NCI-H1092 treated with DMSO at 0.1 percent for 48 hours (cell line): ENCODE results near the gene DHCR7.

Experiments
- DNase-seq: peaks from one replicate; lab custom pipeline; 2025; lab: John Stamatoyannopoulos, UW

Gene DHCR7

DNA sequence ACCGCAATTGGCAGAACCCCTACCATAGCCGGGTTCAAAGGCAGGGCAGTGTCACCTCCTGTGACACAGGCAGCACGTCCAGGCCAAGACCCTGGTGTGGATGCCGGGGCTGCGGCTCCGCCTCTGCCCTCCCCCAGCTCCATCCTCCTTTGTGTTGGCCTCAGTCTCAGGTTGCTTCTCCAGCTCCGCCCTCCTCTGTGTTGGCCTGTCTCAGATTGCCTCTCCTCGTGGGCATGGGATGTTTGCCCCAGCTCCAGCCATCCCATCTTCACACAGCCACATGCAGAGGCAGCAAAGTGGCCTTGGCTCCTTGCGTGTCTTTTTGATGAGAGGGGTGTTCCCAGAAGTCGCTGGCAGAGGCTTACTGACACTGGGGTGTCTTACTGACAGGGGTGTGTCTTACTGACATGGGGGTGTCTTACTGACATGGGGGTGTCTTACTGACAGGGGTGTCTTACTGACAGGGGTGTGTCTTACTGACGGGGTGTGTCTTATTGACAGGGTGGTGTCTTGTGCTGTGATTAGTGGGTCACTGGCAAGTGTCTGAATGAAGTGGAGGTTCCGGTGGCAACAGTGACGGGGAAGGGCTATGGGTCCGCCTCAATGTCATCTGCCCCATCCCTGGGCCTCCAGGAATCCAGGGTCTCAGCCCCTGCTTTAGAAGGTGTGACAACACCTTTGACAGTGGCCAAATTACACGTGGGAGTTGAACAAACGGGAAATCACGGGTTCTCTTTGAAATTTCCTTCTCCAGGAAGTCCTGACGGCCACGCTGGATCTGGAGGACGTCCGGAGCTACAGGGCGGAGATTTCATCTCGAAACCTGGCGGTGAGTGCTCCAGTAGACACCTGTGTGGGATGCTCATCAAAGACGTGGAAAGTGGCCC, 29.7 kb upstream of the DHCR7 start:
- no peak for DNase-seq

DNA sequence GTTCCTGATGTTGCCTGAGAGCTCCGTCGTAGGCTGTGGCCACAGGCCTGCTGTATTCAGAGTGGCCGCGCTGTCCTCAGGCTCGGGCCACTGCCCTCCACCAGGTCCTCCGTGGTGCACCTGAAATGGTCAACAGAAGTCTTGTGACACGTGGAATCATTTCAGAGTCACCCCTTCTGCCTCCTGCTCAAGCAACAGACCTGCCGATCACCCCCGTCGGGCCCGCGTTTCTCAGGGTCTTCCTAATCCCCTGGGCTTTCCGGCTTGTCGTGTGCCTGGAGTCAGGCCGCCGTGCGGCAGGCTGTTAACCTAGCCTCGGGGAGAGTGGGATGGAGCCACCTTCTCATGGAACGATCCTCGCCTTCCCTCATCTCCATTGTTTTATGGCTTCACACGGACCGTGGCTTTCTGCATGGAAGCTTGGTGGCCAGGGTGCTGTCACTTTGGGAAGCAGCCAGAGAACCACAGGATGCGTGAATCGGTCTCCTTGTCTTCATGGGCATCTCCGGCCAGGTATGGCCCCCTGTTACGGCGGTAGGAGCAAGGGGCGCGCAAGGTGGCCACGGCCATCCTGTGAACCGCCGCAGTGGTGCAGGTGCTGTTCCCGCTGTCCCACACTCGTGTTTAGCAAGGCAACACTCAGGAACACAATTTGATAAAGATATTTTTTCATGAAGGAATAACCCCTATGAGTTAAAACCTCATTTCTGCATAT, 28.9 kb upstream of the DHCR7 start:
- no peak for DNase-seq

DNA sequence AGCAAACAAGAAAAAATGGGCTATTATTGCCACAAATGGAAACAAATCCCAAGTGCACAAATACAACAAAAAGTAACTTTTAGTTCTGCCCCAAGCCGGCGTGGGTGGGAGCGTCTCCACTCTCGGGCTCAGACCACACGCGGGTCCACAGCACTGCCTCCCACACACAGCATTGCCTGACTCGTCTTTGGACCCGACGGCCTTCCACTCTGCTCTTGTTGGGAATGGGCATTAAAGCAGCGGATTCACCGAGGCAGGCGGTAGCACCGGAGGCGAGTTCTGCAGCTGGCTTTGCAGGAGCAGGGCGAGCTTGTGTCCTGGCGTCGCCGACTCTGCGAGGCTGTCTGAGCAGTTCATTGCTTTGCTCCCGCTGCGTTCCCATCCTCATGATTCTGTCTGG, 27.8 kb upstream of the DHCR7 start:
- DNase-seq, result no peak

DNA sequence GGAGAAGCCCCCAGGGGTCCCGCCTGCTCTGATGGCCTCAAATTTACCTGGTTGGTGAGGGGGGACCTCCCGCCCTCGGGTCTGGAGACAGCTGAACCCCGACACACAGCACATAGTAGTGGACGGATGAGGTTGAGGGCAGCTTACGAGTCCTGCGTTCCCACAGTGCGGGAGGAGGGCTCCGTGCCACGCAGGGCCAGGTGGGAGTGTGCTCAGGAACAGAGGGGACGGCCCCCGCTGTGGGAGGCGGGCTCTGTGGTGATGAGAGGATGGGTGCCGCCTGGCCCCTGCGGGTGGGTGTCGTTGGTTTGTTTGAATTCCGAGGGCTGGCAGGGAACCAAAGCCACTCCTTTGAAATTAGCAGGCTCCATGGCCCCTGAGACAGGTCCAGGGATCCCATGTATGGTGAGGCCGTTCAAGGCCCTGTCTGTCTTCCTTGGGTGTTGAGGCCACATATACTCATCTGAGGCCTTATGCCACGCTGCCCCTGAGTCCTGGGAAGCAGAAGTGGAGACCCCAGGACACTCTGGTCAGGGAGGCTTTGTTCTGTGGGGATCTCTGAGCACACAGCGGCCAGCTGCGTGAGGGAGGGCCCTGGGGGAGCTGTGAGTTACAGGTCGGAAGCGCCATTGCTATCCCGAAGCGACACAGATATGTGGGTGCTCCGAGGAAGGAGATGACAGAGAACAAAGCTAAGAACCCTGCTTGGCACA, 26.7 kb upstream of the DHCR7 start:
- DNase-seq, result no peak

DNA sequence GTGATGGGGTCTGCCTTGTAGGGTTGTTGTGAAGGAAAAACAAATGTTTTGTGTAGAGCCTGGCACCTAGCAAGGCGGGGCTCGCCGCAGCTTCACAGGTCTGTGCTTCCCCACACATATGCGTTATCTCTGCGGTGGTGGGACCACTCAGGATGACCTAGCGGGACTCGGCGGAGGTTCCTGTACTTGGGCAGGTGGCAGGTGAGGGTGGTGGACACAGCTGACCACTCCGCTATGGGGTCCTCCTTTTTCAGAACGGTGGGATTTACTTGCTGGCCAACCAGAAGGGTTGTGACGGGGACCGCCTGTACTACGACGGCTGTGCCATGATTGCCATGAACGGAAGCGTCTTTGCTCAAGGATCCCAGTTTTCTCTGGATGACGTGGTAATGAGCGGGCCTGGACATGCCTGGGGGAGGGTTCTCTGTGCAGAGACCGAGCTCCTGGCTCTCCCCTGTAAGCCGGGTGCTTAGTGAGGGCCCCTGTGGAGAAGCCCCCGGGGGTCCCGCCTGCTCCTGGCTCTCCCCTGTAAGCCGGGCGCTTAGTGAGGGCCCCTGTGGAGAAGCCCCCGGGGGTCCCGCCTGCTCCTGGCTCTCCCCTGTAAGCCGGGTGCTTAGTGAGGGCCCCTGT, 26.1 kb upstream of the DHCR7 start:
- DNase-seq, result no peak

DNA sequence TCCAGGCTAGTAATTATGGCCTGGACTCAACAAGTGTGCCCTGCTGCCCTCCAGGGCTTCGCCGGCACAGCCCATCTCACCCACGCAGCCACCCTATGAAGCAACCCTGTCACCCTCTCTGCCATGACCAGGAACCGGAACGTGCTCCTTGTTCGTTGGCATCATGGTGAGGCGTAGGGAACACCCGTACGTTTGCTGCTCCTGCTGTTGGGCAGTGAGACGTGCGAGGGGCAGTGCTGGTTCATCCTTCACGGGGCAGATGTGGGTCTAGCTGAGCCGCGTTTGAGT, 25.5 kb upstream of the DHCR7 start:
- no peak for DNase-seq

DNA sequence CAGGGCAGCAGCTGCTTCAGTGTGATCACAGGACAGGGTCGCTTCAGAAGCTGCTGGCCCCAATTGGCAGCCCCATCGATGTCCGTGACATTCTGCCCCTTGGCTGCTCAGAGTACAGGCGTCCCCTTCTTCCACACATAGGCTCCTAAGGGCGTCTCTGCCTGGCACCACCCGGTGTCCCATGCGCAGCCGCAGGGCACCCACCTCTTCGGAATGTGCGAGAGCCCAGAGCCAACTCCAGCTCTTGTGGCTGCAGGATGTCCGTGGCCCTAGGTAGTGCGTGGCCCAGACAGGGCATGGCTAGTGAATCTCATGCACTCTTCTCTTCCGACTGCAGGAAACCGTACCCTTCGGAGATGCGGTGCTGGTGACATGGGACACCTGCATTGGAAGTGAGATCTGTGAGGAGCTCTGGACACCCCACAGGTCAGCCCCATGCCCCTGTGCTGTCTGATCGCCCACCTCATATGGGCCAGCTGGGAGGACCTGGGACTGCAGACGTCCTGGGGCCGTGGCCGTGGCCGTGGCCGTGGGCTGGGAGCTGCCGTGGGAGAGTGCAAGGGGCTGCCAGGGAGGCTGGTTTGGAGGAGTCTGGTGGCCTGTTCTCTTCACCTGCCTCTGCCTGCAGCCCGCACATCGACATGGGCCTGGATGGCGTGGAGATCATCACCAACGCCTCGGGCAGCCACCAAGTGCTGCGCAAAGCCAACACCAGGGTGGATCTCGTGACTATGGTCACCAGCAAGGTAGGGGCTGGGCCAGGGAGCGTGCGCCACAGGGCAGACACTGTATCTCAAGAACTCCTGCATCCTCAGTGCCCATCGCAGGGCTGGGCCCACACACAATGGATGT, 25.0 kb upstream of the DHCR7 start:
- DNase-seq, result no peak

DNA sequence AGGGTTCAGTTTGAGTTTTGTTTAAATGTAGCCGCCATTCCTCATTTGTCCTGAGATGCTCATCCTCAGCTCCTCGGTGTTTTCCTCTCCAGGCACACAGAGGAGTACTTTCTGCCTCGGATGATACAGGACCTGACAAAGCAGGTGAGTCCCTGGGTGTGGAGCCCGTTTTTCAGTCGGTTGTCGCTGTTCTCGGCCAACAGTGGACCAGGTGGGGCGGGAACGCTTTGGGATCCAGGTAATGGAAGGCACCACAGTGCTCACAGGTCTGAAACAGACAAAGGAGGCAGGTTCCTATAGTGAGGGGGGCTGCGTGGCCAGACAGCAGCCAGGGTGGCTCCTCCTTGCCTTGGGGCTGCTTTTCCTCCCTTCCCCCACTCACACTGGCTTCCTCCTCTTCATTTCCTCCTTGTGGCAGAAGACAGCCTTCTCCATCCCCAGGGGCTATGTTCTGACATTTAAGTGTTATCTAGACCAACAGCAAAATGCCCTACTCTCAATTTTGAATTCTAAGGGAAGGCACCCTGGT, 24.2 kb upstream of the DHCR7 start:
- DNase-seq, result no peak

DNA sequence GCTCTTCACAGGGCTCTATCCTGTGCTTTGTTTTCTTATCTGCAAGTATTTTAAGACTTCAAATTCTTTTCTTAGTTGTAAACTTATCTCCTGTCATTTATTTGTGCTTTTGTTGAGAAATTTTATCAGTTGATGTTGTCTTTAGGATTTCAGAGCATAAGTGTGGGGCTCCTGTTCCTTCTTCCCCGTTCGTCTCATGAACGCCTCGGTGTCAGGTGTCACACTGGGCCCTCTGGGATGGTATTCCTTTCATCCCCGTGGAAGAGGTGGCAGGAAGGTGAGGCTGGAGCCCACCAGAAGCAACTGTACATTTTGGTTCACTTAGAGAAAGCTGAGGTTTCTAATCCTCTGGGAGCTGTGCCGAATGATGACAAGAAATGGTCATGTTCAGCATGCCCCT, 22.8 kb upstream of the DHCR7 start:
- DNase-seq, result no peak

DNA sequence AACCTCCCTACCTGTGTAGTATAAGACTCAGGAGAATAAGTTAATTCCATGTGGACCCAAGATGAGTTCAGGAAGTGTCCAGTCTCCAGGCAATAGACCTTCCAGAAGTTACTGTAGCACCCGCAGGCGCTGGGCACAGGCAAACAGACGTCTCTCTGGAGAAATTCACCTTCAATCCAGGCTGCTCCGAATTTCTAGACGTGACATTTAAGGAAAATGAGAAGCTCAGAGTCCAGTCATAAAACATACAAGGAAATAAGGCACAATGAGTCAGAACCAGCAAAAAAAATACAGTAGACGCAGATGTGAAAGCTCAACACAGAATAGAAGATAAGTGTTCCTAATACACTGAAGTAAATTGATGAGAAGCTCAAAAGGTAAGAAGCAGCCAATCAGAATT, 19.0 kb upstream of the DHCR7 start:
- no peak for DNase-seq

DNA sequence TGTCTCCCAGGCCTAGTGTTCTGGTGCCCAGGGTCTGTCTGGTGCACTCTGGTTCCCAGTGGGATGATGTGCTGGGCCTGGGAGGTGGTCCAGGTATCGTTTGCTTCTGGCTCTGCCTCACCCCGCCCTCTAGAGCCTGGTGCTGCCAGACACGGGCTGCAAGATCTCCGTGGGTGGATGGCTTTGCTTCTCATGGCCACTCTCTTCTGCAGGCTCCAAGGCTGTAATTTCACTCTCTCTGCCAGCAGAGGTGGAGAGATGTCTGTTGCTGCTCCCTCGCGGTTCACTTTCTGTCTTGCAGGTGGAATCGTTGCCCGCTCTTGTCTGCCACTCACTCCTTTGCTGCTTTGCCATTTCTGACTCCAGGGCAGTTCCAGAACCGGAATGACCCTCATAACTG, 18.2 kb upstream of the DHCR7 start:
- DNase-seq, result no peak

DNA sequence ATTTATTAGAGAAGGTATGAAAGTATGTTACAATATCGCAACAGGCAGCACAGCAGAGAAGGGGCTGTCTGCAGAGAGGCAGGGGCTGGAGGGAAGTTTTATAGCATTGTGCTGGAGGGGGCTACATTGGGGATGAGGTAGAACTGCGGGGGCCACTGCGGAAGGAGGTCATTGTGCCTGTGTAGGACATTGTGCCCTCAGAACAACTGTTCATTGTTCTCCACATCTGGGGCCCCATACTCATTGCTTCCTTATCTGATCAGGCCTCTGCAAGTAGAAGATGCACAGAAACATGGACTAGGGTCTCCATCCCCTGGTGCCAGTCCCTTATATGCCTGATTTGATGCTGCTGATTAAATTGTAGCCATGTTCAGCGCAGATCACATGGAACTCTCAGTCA, 16.9 kb upstream of the DHCR7 start:
- no peak for DNase-seq

DNA sequence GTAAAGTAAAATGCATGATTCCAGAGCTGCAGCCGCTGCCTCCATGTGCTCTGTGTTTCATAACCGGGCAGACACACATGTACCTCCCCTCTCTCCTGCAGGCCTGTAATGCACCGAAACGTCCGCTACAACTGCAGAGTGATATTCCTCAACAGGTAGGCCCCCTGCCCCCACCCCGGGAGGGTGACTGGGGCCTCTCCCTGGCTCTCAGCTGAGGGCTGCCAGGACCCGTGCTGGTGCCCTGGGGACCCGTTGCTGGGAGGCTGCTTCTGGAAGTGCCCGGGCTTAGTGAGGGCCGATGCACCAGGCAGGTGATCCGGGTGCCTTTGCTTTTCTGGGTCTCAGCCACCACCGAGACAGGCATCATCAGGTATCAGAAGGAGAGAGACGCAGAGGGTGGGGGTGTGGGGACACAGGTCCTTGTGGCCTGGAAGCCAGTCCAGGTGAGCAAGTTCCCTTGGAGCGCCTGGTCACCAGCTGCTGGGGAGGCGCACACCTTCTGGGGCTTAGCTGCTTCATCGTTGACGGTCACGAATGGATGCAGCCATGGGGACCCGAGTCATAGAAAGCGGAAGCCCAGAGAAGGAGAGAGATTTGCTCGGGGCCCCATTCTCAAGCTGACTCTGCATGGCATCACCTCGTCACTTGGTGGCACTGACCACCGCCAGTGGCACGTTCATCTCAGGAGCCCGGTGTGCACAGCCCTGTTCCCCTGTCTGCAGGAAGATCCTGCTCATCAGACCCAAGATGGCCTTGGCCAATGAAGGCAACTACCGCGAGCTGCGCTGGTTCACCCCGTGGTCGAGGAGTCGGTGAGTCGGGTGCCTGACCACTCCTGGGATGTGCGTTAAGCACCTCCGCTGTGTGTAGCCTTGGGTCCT, 15.4 kb upstream of the DHCR7 start:
- DNase-seq, result no peak

DNA sequence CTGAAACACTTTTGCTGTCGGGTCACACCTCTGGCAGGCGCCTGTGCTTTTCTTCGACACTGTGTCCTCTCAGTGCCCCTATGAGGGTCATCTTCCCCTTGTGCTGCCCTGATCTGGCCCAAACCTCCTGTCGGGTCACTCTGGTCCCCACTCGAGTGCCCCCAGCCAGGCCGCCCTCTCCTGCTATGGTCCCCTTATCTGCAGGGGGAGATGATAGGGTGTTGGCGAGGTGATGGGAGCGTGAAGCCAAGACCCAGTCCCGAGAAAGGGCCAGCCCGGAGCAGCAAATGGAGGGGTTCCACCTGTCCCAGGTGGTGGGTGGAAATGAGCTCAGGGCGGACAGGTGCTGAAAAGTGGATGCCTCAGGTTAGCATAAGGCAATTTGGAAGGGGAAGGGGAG, 14.5 kb upstream of the DHCR7 start:
- no peak for DNase-seq

DNA sequence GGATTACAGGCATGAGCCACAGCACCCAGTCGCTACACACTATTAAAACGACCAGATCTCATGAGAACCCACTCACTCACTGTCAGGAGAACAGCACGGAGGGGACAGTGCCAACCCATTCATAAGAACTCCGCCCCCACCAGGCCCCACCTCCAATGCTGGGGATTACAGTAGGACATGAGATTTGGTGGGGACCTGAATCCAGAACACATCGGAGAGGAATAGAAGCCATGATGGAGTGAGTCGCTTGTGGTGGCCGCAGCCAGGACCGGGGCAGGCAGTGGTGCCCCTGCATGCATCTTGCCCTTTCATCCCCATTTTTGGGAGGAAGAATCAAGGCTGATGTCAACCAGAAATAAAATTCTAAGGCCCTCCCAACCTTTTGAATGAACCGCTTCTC, 13.5 kb upstream of the DHCR7 start:
- DNase-seq, result no peak

DNA sequence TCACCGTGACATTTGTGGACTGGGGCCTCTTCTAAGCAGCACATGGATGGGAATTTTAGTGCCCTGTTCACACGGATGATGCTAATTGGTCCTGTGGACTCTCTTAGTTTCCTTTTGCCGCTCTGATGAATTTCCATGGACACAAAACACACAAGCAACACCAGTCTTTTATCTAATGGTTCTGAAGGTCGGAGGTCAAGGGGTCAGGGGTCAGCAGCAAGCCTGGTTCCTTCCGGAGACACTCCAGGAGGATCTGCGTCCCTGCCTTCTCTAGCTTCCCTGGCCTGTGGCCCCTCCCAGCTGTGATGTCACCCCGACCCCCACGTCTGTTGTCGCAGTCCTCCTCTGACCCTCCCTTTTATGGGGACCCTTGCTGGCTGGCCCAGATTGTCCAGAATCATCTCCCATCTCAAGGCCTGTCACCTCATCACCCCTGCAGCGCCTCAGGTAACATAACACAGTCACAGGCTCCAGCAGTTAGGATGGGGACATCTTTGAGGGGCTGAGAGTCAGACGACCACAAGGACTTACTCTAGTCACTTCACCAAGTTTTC, 11.7 kb upstream of the DHCR7 start:
- DNase-seq, result no peak

DNA sequence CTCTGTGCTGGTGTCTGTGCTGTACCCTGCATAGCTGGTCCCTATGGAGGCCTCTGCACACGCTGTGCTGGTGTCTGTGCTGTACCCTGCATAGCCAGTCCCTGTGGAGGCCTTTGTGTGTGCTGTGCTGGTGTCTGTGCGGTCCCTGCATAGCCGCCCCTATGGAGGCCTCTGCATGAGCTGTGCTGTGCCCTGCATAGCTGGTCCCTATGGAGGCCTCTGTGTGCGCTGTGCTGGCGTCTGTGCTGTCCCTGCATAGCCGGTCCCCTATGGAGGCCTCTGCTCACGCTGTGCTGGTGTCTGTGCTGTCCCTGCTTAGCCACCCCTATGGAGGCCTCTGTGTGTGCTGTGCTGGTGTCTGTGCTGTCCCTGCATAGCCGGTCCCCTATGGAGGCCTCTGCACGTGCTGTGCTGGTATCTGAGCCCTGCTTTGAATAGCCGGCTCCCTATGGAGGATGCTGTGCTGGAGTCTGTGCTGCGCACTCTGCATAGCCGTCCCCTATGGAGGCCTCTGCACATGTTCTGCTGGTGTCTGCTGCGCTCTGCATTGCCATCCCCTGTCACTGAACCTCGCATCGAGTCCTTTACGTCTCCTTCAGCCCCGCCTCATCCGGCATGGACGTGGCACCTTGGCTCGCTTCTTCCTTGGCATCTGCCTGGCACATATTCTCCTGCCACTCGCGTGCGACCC, 11.0 kb upstream of the DHCR7 start:
- DNase-seq, result no peak

DNA sequence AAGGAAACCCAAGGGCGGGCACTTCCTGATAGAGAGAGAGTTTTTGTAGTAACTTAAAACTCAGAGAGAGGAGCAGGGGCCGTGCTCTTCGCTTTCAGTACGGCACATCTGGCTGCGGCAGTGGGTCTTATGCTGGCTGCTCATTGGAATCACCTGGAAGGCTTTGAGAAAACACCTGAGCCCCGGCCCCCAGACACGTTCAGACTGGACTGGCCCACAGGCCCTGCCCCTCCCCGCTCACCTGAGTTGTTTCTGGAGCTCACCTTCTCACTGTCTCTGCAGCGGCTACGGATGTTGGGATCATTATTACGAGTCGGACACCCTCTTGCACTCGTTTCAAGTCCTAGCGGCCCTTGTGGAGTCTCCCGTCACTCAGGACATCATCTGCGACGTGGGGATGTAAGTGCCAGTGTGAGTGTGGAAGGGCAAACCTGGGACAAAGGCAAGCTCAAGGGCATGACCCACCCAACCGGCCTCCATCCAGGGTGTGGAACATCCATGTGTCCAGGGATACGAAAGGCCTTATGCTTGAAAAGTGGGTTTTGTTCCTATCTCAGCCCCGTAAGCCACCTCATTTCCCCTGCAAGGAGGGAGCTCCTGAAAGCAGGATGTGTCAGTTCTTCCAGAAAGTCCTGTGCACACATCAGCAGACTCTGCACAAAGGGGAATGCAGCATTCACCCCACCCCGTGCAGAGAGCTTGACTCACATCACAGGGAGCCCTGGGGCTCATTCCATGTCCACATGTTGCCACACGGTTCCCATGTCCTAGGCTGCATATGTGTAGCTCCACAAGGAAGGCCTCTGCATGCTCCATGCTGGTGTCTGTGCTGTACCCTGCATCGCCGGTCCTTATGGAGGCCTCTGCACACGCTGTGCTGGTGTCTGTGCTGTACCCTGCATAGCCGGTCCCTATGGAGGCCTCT, 10.2 kb upstream of the DHCR7 start:
- DNase-seq, result no peak
